ENCODE data around the gene CCDC172.

The CCDC172 gene

GRCh38 chr10:116300542-116300941 lies 23.7 kb upstream of the CCDC172 start:
- H4K20me1 ChIP-seq (ENCODE audit: insufficient read depth, low read length): no peaks in the 10 kb centered on the region
- no peak overlapping the region for H3K27ac ChIP-seq (ENCODE audit: low read length)
- no peak overlapping the region for H3K9ac ChIP-seq (ENCODE audit: low read depth, low read length)
- no peak for ATAC-seq (ENCODE audit: insufficient read depth, low read depth)
- no peaks in the 10 kb centered on the region for H3K4me1 ChIP-seq (ENCODE audit: insufficient read depth, low read length)
- H2AFZ ChIP-seq (ENCODE audit: low read depth, low read length): no peak overlapping the region
- H3K36me3 ChIP-seq (ENCODE audit: insufficient read depth, low read length): no peaks in the 10 kb centered on the region
- no peak overlapping the region for H3K4me2 ChIP-seq (ENCODE audit: insufficient read depth, low read length)
- H3K27me3 ChIP-seq (ENCODE audit: insufficient read depth, low read length, poor library complexity): no peaks in the 10 kb centered on the region
- DNase-seq: no peak
- no peak for TF ChIP-seq CTCF (IDR thresholded peaks at IDR 0.05; ENCODE audit: borderline replicate concordance, extremely low read depth, low read length, poor library complexity, severe bottlenecking)
- TF ChIP-seq EZH2 (IDR thresholded peaks at IDR 0.05; ENCODE audit: borderline replicate concordance, low read depth, low read length, severe bottlenecking): no peak
- H3K9me3 ChIP-seq (ENCODE audit: insufficient read depth, low read length, severe bottlenecking): no peaks in the 10 kb centered on the region
- H3K4me3 ChIP-seq (ENCODE audit: low read depth in 1 of 2, low read length in 2 of 2): no peak overlapping the region
- H3K79me2 ChIP-seq (ENCODE audit: insufficient read depth, low read length): no peaks in the 10 kb centered on the region

- Histone ChIP-seq H3K36me3 (ENCODE audit: insufficient read depth, low read length) (no peaks in the 10 kb centered on the region), H3K4me1 (ENCODE audit: insufficient read depth, low read length) (no peaks in the 10 kb centered on the region), H3K9ac (ENCODE audit: low read depth, low read length) (no peak overlapping the region), H3K79me2 (ENCODE audit: insufficient read depth, low read length) (no peaks in the 10 kb centered on the region), H4K20me1 (ENCODE audit: insufficient read depth, low read length) (no peaks in the 10 kb centered on the region), H3K27me3 (ENCODE audit: insufficient read depth, low read length, poor library complexity) (no peaks in the 10 kb centered on the region), H3K27ac (ENCODE audit: low read length) (no peak overlapping the region), H3K4me3 (ENCODE audit: low read depth in 1 of 2, low read length in 2 of 2) (no peak overlapping the region), H2AFZ (ENCODE audit: low read depth, low read length) (no peak overlapping the region), H3K4me2 (ENCODE audit: insufficient read depth, low read length) (no peak overlapping the region), H3K9me3 (ENCODE audit: insufficient read depth, low read length, severe bottlenecking) (no peaks in the 10 kb centered on the region)
- DNase-seq (no peak), ATAC-seq (ENCODE audit: insufficient read depth, low read depth) (no peak)
- TF ChIP-seq CTCF (IDR thresholded peaks at IDR 0.05; ENCODE audit: borderline replicate concordance, extremely low read depth, low read length, poor library complexity, severe bottlenecking) (no peak), EZH2 (IDR thresholded peaks at IDR 0.05; ENCODE audit: borderline replicate concordance, low read depth, low read length, severe bottlenecking) (no peak)
Measured at GRCh38 chr10:116304923-116305322, 19.3 kb upstream of the CCDC172 start.

GRCh38 chr10:116306847-116307246 lies 17.4 kb upstream of the CCDC172 start:
- no peak overlapping the region for H3K4me2 ChIP-seq (ENCODE audit: insufficient read depth, low read length)
- no peak for TF ChIP-seq EZH2 (IDR thresholded peaks at IDR 0.05; ENCODE audit: borderline replicate concordance, low read depth, low read length, severe bottlenecking)
- no peak for TF ChIP-seq CTCF (IDR thresholded peaks at IDR 0.05; ENCODE audit: borderline replicate concordance, extremely low read depth, low read length, poor library complexity, severe bottlenecking)
- no peaks in the 10 kb centered on the region for H4K20me1 ChIP-seq (ENCODE audit: insufficient read depth, low read length)
- H3K27ac ChIP-seq (ENCODE audit: low read length): no peak overlapping the region
- no peaks in the 10 kb centered on the region for H3K36me3 ChIP-seq (ENCODE audit: insufficient read depth, low read length)
- H2AFZ ChIP-seq (ENCODE audit: low read depth, low read length): no peak overlapping the region
- ATAC-seq (ENCODE audit: insufficient read depth, low read depth): no peak
- no peaks in the 10 kb centered on the region for H3K79me2 ChIP-seq (ENCODE audit: insufficient read depth, low read length)
- H3K9ac ChIP-seq (ENCODE audit: low read depth, low read length): no peak overlapping the region
- H3K9me3 ChIP-seq (ENCODE audit: insufficient read depth, low read length, severe bottlenecking): no peaks in the 10 kb centered on the region
- H3K4me3 ChIP-seq (ENCODE audit: low read depth in 1 of 2, low read length in 2 of 2): no peak overlapping the region
- DNase-seq: no peak
- no peaks in the 10 kb centered on the region for H3K4me1 ChIP-seq (ENCODE audit: insufficient read depth, low read length)
- H3K27me3 ChIP-seq (ENCODE audit: insufficient read depth, low read length, poor library complexity): no peaks in the 10 kb centered on the region

- Histone ChIP-seq H3K36me3 (ENCODE audit: insufficient read depth, low read length) (no peaks in the 10 kb centered on the region), H3K79me2 (ENCODE audit: insufficient read depth, low read length) (no peaks in the 10 kb centered on the region), H3K4me2 (ENCODE audit: insufficient read depth, low read length) (no peak overlapping the region), H3K4me3 (ENCODE audit: low read depth in 1 of 2, low read length in 2 of 2) (no peak overlapping the region), H2AFZ (ENCODE audit: low read depth, low read length) (no peak overlapping the region), H3K9me3 (ENCODE audit: insufficient read depth, low read length, severe bottlenecking) (no peaks in the 10 kb centered on the region), H3K4me1 (ENCODE audit: insufficient read depth, low read length) (no peaks in the 10 kb centered on the region), H3K9ac (ENCODE audit: low read depth, low read length) (no peak overlapping the region), H3K27me3 (ENCODE audit: insufficient read depth, low read length, poor library complexity) (no peaks in the 10 kb centered on the region), H3K27ac (ENCODE audit: low read length) (no peak overlapping the region), H4K20me1 (ENCODE audit: insufficient read depth, low read length) (no peaks in the 10 kb centered on the region)
- ATAC-seq (ENCODE audit: insufficient read depth, low read depth) (no peak), DNase-seq (no peak)
- TF ChIP-seq EZH2 (IDR thresholded peaks at IDR 0.05; ENCODE audit: borderline replicate concordance, low read depth, low read length, severe bottlenecking) (no peak), CTCF (IDR thresholded peaks at IDR 0.05; ENCODE audit: borderline replicate concordance, extremely low read depth, low read length, poor library complexity, severe bottlenecking) (no peak)
Measured at GRCh38 chr10:116307455-116307854, 16.8 kb upstream of the CCDC172 start.

Measured in DND-41 (cell line).